Loucy (cell line): ENCODE measurements around the gene PJVK.

Source experiments
- EZH2phosphoT487 ChIP-seq: fragments of 200-600 bp; IDR thresholded peaks from 2 replicates; pipeline ENCODE4 v1.6.1; 2018; ENCODE audit warnings: antibody characterized with exemption, mild to moderate bottlenecking, moderate library complexity, borderline replicate concordance
- TF ChIP-seq, protein P1 (sequence below): fragments of 200-600 bp; sonication (generic); conservative IDR thresholded peaks from 2 replicates; pipeline ENCODE4 v1.5.1; 2014; ENCODE audit warnings: mild to moderate bottlenecking, antibody characterized with exemption, low read length

DNA sequence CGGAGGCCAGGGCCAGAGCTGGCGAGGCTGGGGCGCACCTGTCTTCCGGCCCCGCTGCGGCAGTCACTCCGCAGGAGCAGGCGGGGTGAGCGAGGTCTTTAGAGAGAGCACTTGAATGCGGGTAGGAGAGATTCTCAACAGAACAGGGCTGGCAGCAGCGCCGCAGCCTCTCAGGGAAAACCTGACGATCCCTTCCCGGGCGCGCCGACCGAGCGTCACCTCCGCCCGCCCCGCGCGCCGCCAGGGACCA is 729 bp upstream of the PJVK start:
- TF ChIP-seq, protein P1, sequence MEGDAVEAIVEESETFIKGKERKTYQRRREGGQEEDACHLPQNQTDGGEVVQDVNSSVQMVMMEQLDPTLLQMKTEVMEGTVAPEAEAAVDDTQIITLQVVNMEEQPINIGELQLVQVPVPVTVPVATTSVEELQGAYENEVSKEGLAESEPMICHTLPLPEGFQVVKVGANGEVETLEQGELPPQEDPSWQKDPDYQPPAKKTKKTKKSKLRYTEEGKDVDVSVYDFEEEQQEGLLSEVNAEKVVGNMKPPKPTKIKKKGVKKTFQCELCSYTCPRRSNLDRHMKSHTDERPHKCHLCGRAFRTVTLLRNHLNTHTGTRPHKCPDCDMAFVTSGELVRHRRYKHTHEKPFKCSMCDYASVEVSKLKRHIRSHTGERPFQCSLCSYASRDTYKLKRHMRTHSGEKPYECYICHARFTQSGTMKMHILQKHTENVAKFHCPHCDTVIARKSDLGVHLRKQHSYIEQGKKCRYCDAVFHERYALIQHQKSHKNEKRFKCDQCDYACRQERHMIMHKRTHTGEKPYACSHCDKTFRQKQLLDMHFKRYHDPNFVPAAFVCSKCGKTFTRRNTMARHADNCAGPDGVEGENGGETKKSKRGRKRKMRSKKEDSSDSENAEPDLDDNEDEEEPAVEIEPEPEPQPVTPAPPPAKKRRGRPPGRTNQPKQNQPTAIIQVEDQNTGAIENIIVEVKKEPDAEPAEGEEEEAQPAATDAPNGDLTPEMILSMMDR = no peak
- no peak for TF ChIP-seq EZH2phosphoT487
